ENCODE measurements around the gene MON1B.
"Not testable (repeated sequence)": the region's sequence is repeated elsewhere in the genome, so short reads cannot be mapped to it uniquely, and the experiment has no call there.

Gene MON1B

DNA sequence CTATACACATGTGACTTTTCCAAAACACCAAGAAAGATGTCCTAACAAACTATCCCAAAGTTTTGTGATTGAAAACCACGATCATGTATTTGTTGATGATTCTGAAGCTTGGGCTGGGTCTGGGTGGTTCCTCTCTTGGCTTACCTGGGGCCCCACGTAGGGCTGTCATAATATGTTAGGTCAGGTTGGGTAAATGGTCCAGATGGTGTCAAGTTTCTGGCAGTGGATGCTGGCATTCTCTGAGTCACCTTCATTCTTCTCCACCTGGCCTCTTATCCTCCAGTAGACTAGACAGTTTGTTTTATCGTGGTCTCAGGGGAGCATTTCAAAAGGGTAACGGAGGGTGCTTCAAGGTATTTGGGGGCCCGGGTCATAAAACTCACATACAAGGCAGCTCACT lies 47.6 kb downstream of the MON1B start:
- Mint-ChIP-seq H3K36me3 (ENCODE audit: low read depth) (no peaks in the 10 kb centered on the region), H3K27me3 (ENCODE audit: low read depth) (peaks cover 24% of the 10 kb centered on the region), H3K4me3 (no peak overlapping the region), H3K27ac (no peak overlapping the region), H3K4me1 (no peaks in the 10 kb centered on the region), H3K9me3 (no peaks in the 10 kb centered on the region)
- TF ChIP-seq, protein P1, sequence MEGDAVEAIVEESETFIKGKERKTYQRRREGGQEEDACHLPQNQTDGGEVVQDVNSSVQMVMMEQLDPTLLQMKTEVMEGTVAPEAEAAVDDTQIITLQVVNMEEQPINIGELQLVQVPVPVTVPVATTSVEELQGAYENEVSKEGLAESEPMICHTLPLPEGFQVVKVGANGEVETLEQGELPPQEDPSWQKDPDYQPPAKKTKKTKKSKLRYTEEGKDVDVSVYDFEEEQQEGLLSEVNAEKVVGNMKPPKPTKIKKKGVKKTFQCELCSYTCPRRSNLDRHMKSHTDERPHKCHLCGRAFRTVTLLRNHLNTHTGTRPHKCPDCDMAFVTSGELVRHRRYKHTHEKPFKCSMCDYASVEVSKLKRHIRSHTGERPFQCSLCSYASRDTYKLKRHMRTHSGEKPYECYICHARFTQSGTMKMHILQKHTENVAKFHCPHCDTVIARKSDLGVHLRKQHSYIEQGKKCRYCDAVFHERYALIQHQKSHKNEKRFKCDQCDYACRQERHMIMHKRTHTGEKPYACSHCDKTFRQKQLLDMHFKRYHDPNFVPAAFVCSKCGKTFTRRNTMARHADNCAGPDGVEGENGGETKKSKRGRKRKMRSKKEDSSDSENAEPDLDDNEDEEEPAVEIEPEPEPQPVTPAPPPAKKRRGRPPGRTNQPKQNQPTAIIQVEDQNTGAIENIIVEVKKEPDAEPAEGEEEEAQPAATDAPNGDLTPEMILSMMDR (IDR thresholded peaks at IDR 0.05; ENCODE audit: unreplicated experiment in 3 of 3): no peak

- peaks cover 15% of the 10 kb centered on the region for H3K27me3 Mint-ChIP-seq (ENCODE audit: low read depth)
- H3K4me3 Mint-ChIP-seq; H3K27ac Mint-ChIP-seq; H3K4me1 Mint-ChIP-seq; H3K36me3 Mint-ChIP-seq (ENCODE audit: low read depth); H3K9me3 Mint-ChIP-seq: not testable (repeated sequence)
These were observed 51.5 kb downstream of the MON1B start for GRCh38 chr16:77242471-77242870.

GRCh38 chr16:77246150-77246549 lies 55.2 kb downstream of the MON1B start:
- Mint-ChIP-seq H3K4me3 (no peak overlapping the region), H3K4me1 (no peaks in the 10 kb centered on the region), H3K27ac (no peak overlapping the region), H3K27me3 (ENCODE audit: low read depth) (peaks cover 8% of the 10 kb centered on the region), H3K9me3 (no peaks in the 10 kb centered on the region), H3K36me3 (ENCODE audit: low read depth) (no peaks in the 10 kb centered on the region)
- TF ChIP-seq, protein P1 (IDR thresholded peaks at IDR 0.05; ENCODE audit: unreplicated experiment in 3 of 3): no peak

GRCh38 chr16:77250400-77250799 lies 59.4 kb downstream of the MON1B start:
- Mint-ChIP-seq H3K27me3 (ENCODE audit: low read depth) (peaks cover 4% of the 10 kb centered on the region), H3K36me3 (ENCODE audit: low read depth) (no peaks in the 10 kb centered on the region), H3K27ac (no peak overlapping the region), H3K9me3 (no peaks in the 10 kb centered on the region), H3K4me1 (no peaks in the 10 kb centered on the region), H3K4me3 (no peak overlapping the region)
- TF ChIP-seq, protein P1 (IDR thresholded peaks at IDR 0.05; ENCODE audit: unreplicated experiment in 3 of 3): no peak
